ENCODE results near the gene MRPL39. TPM values are rescaled to one million over a fixed set of nuclear protein-coding genes. Genes with fewer than 3 reads are reported as not detected.

MRPL39 gene
- total RNA-seq, 2 donors from 2014 or later = 44.0 to 50.2 TPM

- H3K27me3 ChIP-seq = no peaks in the 10 kb centered on the region
- no peak for TF ChIP-seq CTCF (IDR thresholded peaks at IDR 0.05)
- no peaks in the 10 kb centered on the region for H3K4me1 ChIP-seq
- intact Hi-C loops (cut with DNase I) = no loop called here
- H3K4me3 ChIP-seq = no peak overlapping the region
- no peaks in the 10 kb centered on the region for H3K9me3 ChIP-seq
- no peaks in the 10 kb centered on the region for H3K36me3 ChIP-seq
- H3K27ac ChIP-seq = no peak overlapping the region
- no peak for DNase-seq
- no peak overlapping the region for H3K9ac ChIP-seq (ENCODE audit: low read depth in 2 of 2, low read length in 2 of 2)
Measured at GRCh38 chr21:25550352-25551120, 56.7 kb downstream of the MRPL39 start.

- Histone ChIP-seq H3K27me3 (no peaks in the 10 kb centered on the region), H3K9ac (ENCODE audit: low read depth in 2 of 2, low read length in 2 of 2) (no peak overlapping the region), H3K4me3 (no peak overlapping the region), H3K36me3 (no peaks in the 10 kb centered on the region), H3K9me3 (no peaks in the 10 kb centered on the region), H3K4me1 (no peaks in the 10 kb centered on the region), H3K27ac (no peak overlapping the region)
- no peak for TF ChIP-seq CTCF (IDR thresholded peaks at IDR 0.05)
- intact Hi-C loops (cut with DNase I) = no loop called here
- DNase-seq = no peak
Measured at GRCh38 chr21:25541042-25541441, 66.2 kb downstream of the MRPL39 start.

- intact Hi-C loops (cut with DNase I) = no loop called here
- Histone ChIP-seq H3K27ac (no peak overlapping the region), H3K36me3 (no peaks in the 10 kb centered on the region), H3K9ac (ENCODE audit: low read depth in 2 of 2, low read length in 2 of 2) (no peak overlapping the region), H3K9me3 (no peaks in the 10 kb centered on the region), H3K27me3 (no peaks in the 10 kb centered on the region), H3K4me3 (no peak overlapping the region), H3K4me1 (no peaks in the 10 kb centered on the region)
- TF ChIP-seq CTCF (IDR thresholded peaks at IDR 0.05) = no peak
- no peak for DNase-seq
Measured at GRCh38 chr21:25539606-25540005, 67.7 kb downstream of the MRPL39 start.

GRCh38 chr21:25537174-25537573, 70.1 kb downstream of the MRPL39 start:
- Histone ChIP-seq H3K9ac (ENCODE audit: low read depth in 2 of 2, low read length in 2 of 2) (no peak overlapping the region), H3K36me3 (no peaks in the 10 kb centered on the region), H3K4me1 (no peaks in the 10 kb centered on the region), H3K9me3 (no peaks in the 10 kb centered on the region), H3K4me3 (no peak overlapping the region), H3K27me3 (no peaks in the 10 kb centered on the region), H3K27ac (no peak overlapping the region)
- DNase-seq = no peak
- intact Hi-C loops (cut with DNase I) = no loop called here
- TF ChIP-seq CTCF (IDR thresholded peaks at IDR 0.05) = no peak

GRCh38 chr21:25536752-25537151, 70.5 kb downstream of the MRPL39 start:
- no peak for DNase-seq
- Histone ChIP-seq H3K9ac (ENCODE audit: low read depth in 2 of 2, low read length in 2 of 2) (no peak overlapping the region), H3K4me3 (no peak overlapping the region), H3K27ac (no peak overlapping the region), H3K9me3 (no peaks in the 10 kb centered on the region), H3K27me3 (no peaks in the 10 kb centered on the region), H3K4me1 (no peaks in the 10 kb centered on the region), H3K36me3 (no peaks in the 10 kb centered on the region)
- intact Hi-C loops (cut with DNase I) = no loop called here
- TF ChIP-seq CTCF (IDR thresholded peaks at IDR 0.05) = no peak
